Omental fat pad (tissue), 4 donors: ENCODE data around the gene LRRTM4. TPM values are rescaled to one million over a fixed set of nuclear protein-coding genes. Genes with fewer than 3 reads are reported as not detected.
"Not testable (repeated sequence)": the region's sequence is repeated elsewhere in the genome, so short reads cannot be mapped to it uniquely, and the experiment has no call there.

Experiments used
- ATAC-seq: fragments of 150-250 bp; one replicate; pipeline ENCODE4 v1.9.1; 2016; ENCODE audit warnings: mild to moderate bottlenecking, moderate library complexity; ENCODE audit not compliant: low FRiP score
- DNase-seq: peaks from one replicate; pipeline ENCODE4 v3.0.0-alpha.2; 2019; ENCODE audit warnings: low spot score
- CTCF ChIP-seq, 3 donors: fragments of 450-650 bp; IDR thresholded peaks; one replicate each; pipeline ENCODE4 v1.5.1; 2016 to 2017; ENCODE audit warnings: antibody characterized with exemption in 3 of 3, mild to moderate bottlenecking in 3 of 3, moderate library complexity in 2 of 3
- total RNA-seq, 4 donors: library from RNA; depleted of rRNA; stranded (reverse); fragments of >200 nt; gene quantifications; one replicate each; pipeline ENCODE4 v1.1.0, GENCODE V29; 2016

LRRTM4 gene
- total RNA-seq, 4 donors from 2014 or later: 0.32 TPM; not detected in 3

GRCh38 chr2:77193858-77194448, 328.2 kb downstream of the LRRTM4 start:
- DNase-seq: no peak
- TF ChIP-seq CTCF (IDR thresholded peaks at IDR 0.05): no peak
- ATAC-seq: no peak

- DNase-seq (no peak), ATAC-seq (no peak)
- no peak for TF ChIP-seq CTCF (IDR thresholded peaks at IDR 0.05)
Measured at GRCh38 chr2:77192811-77193289, 329.3 kb downstream of the LRRTM4 start.

- no peak for TF ChIP-seq CTCF (IDR thresholded peaks at IDR 0.05)
- no peak for ATAC-seq
- no peak for DNase-seq
Measured at GRCh38 chr2:77191665-77192064, 330.5 kb downstream of the LRRTM4 start.

GRCh38 chr2:77190721-77191346, 331.3 kb downstream of the LRRTM4 start:
- ATAC-seq (no peak), DNase-seq (no peak)
- no peak for TF ChIP-seq CTCF (IDR thresholded peaks at IDR 0.05)

GRCh38 chr2:77185052-77185451, 337.1 kb downstream of the LRRTM4 start:
- DNase-seq (no peak), ATAC-seq (no peak)
- TF ChIP-seq CTCF (IDR thresholded peaks at IDR 0.05): no peak

- ATAC-seq: no peak
- DNase-seq: no peak
- no peak for TF ChIP-seq CTCF (IDR thresholded peaks at IDR 0.05)
Measured at GRCh38 chr2:77179297-77179696, 342.9 kb downstream of the LRRTM4 start.

GRCh38 chr2:77175266-77175780, 346.9 kb downstream of the LRRTM4 start:
- not testable (repeated sequence) for ATAC-seq, DNase-seq
